IMR-90 (cell line): ENCODE data around the gene POLR1C. TPM values are rescaled to one million over a fixed set of nuclear protein-coding genes. Genes with fewer than 3 reads are reported as not detected.
A peak's percentile ranks its signal among the peaks of the same experiment; 100 is the strongest.

Experiments used
- ATAC-seq: fragments of 200-7000 bp; cut with Tn5 transposase; 2 replicates; pipeline ENCODE4 v1.9.1; 2020; ENCODE audit warnings: low read depth, mild to moderate bottlenecking, moderate library complexity
- BruUV-seq: library from RNA; stranded (reverse); fragments of 400-500 nt; replicated peaks from 2 replicates; lab custom pipeline; 2021; lab: Mats Ljungman, UMichigan
- CTCF ChIA-PET: fragments of 300-600 bp; formaldehyde crosslinking; extraction: SDS; loops from one replicate; lab custom pipeline; 2021; ENCODE audit warnings: antibody characterized with exemption; lab: Yijun Ruan, JAX
- POLR2A ChIA-PET: fragments of 300-600 bp; sonication (Branson Sonifier 250); formaldehyde crosslinking; loops from one replicate; lab custom pipeline; 2022; ENCODE audit warnings: antibody characterized with exemption; ENCODE audit not compliant: unreplicated experiment; lab: Charles Lee
- DNase-seq: peaks from one replicate; pipeline ENCODE4 v3.0.0; 2013
- H2AFZ ChIP-seq: replicated peaks from 2 replicates; pipeline ENCODE3; 2013; ENCODE audit warnings: low read length, mild to moderate bottlenecking; ENCODE audit not compliant: poor library complexity
- H2AK5ac ChIP-seq: 2 replicates; pipeline ENCODE4 v1.6.1; 2013; ENCODE audit warnings: low read depth, low read length, inconsistent platforms
- H2AK9ac ChIP-seq: replicated peaks from 2 replicates; pipeline ENCODE3; 2013; ENCODE audit warnings: mild to moderate bottlenecking, low read depth, low read length, moderate library complexity; ENCODE audit not compliant: poor library complexity
- H2BK120ac ChIP-seq: 2 replicates; pipeline ENCODE4 v1.6.1; 2013; ENCODE audit warnings: low read depth, low read length, inconsistent platforms
- H2BK15ac ChIP-seq: 3 replicates; pipeline ENCODE4 v1.6.1; 2013; ENCODE audit warnings: low read depth, low read length, inconsistent platforms
- H2BK20ac ChIP-seq: 2 replicates; pipeline ENCODE4 v1.6.1; 2013; ENCODE audit warnings: low read depth, mild to moderate bottlenecking, inconsistent platforms, low read length, moderate library complexity
- H2BK5ac ChIP-seq: 2 replicates; pipeline ENCODE4 v1.6.1; 2013; ENCODE audit warnings: mild to moderate bottlenecking, low read depth, low read length, inconsistent platforms; ENCODE audit not compliant: poor library complexity, severe bottlenecking
- H3K14ac ChIP-seq: replicated peaks from 2 replicates; pipeline ENCODE4 v1.6.1; 2013; ENCODE audit warnings: low read depth, low read length, inconsistent platforms
- H3K18ac ChIP-seq: 2 replicates; pipeline ENCODE4 v1.6.1; 2013; ENCODE audit warnings: low read depth, low read length, control low read depth
- H3K23ac ChIP-seq: 2 replicates; pipeline ENCODE4 v1.6.1; 2013; ENCODE audit warnings: low read depth, low read length, inconsistent platforms
- H3K27ac ChIP-seq: 2 replicates; pipeline ENCODE4 v1.5.1; 2013; ENCODE audit warnings: mild to moderate bottlenecking, control low read depth, low read length; ENCODE audit not compliant: insufficient read depth
- H3K27me3 ChIP-seq: 2 replicates; pipeline ENCODE4 v1.6.1; 2013; ENCODE audit warnings: low read length; ENCODE audit not compliant: control insufficient read depth, insufficient read depth
- H3K36me3 ChIP-seq: 2 replicates; pipeline ENCODE4 v1.6.1; 2013; ENCODE audit warnings: low read length, mixed read lengths; ENCODE audit not compliant: control insufficient read depth, insufficient read depth
- H3K4ac ChIP-seq: 2 replicates; pipeline ENCODE4 v1.6.1; 2013; ENCODE audit warnings: low read depth, low read length, inconsistent platforms
- H3K4me1 ChIP-seq: 2 replicates; pipeline ENCODE4 v1.6.1; 2013; ENCODE audit warnings: low read length, mixed read lengths; ENCODE audit not compliant: control insufficient read depth, insufficient read depth
- H3K4me2 ChIP-seq: 2 replicates; pipeline ENCODE4 v1.6.1; 2013; ENCODE audit warnings: low read depth, mild to moderate bottlenecking, control low read depth, low read length, moderate library complexity
- H3K4me3 ChIP-seq: 2 replicates; pipeline ENCODE4 v1.5.1; 2013; ENCODE audit warnings: low read depth, mild to moderate bottlenecking, control low read depth, low read length, moderate library complexity; ENCODE audit not compliant: insufficient read depth
- H3K56ac ChIP-seq: 2 replicates; pipeline ENCODE4 v1.6.1; 2013; ENCODE audit warnings: low read length, inconsistent platforms; ENCODE audit not compliant: insufficient read depth; ENCODE audit errors: extremely low read depth
- H3K79me1 ChIP-seq, 2 experiments: 2 replicates each; pipeline ENCODE4 v1.6.1; 2013; ENCODE audit warnings: low read length in 2 of 2, inconsistent platforms in 1 of 2, low read depth in 1 of 2
- H3K9ac ChIP-seq: 2 replicates; pipeline ENCODE4 v1.6.1; 2013; ENCODE audit warnings: low read depth, low read length, control low read depth
- H3K9me1 ChIP-seq: 2 replicates; pipeline ENCODE4 v1.6.1; 2013; ENCODE audit warnings: low read length, inconsistent platforms; ENCODE audit not compliant: insufficient read depth
- H3K9me3 ChIP-seq: 2 replicates; pipeline ENCODE4 v1.6.1; 2013; ENCODE audit warnings: low read length; ENCODE audit not compliant: control insufficient read depth, insufficient read depth
- H4K20me1 ChIP-seq: 2 replicates; pipeline ENCODE4 v1.6.1; 2013; ENCODE audit warnings: low read length, inconsistent platforms; ENCODE audit not compliant: insufficient read depth
- H4K5ac ChIP-seq: 2 replicates; pipeline ENCODE4 v1.6.1; 2013; ENCODE audit warnings: mild to moderate bottlenecking, low read depth, low read length, control low read depth
- H4K8ac ChIP-seq, 2 experiments: 2 replicates each; pipeline ENCODE4 v1.6.1; 2013; ENCODE audit warnings: low read depth in 2 of 2, low read length in 2 of 2, control low read depth in 1 of 2, inconsistent platforms in 1 of 2
- H4K91ac ChIP-seq: 2 replicates; pipeline ENCODE4 v1.6.1; 2013; ENCODE audit warnings: low read depth, low read length, inconsistent platforms; ENCODE audit not compliant: insufficient read depth
- BHLHE40 ChIP-seq: fragments of 150-350 bp; IDR thresholded peaks from 2 replicates; pipeline ENCODE4 v1.6.1; 2016; ENCODE audit warnings: mild to moderate bottlenecking, low read depth, low read length
- CEBPB ChIP-seq: IDR thresholded peaks from 2 replicates; pipeline ENCODE4 v1.6.1; 2012; ENCODE audit warnings: low read depth, low read length, improper control_type of control experiment
- CHD1 ChIP-seq: IDR thresholded peaks from 2 replicates; pipeline ENCODE4 v1.6.1; 2012; ENCODE audit warnings: low read depth, low read length, improper control_type of control experiment
- FOS ChIP-seq: fragments of 150-350 bp; IDR thresholded peaks from 2 replicates; pipeline ENCODE4 v1.6.1; 2016; ENCODE audit warnings: low read depth, low read length
- MAFK ChIP-seq: IDR thresholded peaks from 2 replicates; pipeline ENCODE4 v1.6.1; 2012; ENCODE audit warnings: low read depth, low read length, improper control_type of control experiment
- MXI1 ChIP-seq: IDR thresholded peaks from 2 replicates; pipeline ENCODE4 v1.6.1; 2012; ENCODE audit warnings: low read depth, mild to moderate bottlenecking, low read length, moderate library complexity, borderline replicate concordance
- NFE2L2 ChIP-seq: fragments of 150-350 bp; IDR thresholded peaks from 2 replicates; pipeline ENCODE4 v1.6.1; 2016; ENCODE audit warnings: low read depth, mild to moderate bottlenecking, low read length
- POLR2A ChIP-seq: IDR thresholded peaks from 2 replicates; pipeline ENCODE4 v1.6.1; 2012; ENCODE audit warnings: mild to moderate bottlenecking, low read depth, low read length
- RAD21 ChIP-seq: IDR thresholded peaks from 2 replicates; pipeline ENCODE4 v1.6.1; 2012; ENCODE audit warnings: low read length, improper control_type of control experiment
- RCOR1 ChIP-seq: IDR thresholded peaks from 2 replicates; pipeline ENCODE4 v1.6.1; 2012; ENCODE audit warnings: mild to moderate bottlenecking, low read length, improper control_type of control experiment; ENCODE audit not compliant: insufficient replicate concordance
- RFX5 ChIP-seq: IDR thresholded peaks from 2 replicates; pipeline ENCODE4 v1.8.0; 2012; ENCODE audit warnings: low read depth, mild to moderate bottlenecking, low read length, moderate library complexity
- WGBS, 2 experiments: methylation state at CpG; one replicate each; pipeline versions ENCODE4 v1.1.5 to v1.1.7; 2013; ENCODE audit warnings: missing lambda C conversion rate in 2 of 2; ENCODE audit not compliant: insufficient read length in 1 of 2; ENCODE audit errors: extremely low coverage in 2 of 2; 5-methylcytosine and 5-hydroxymethylcytosine counted together
- dilution Hi-C: fragments of 300-500 bp; cut with HindIII; formaldehyde crosslinking; loops from one replicate; pipeline ENCODE4 v1.14.3; 2018; ENCODE audit warnings: low sequenced_read_pairs; ENCODE audit not compliant: unreplicated experiment
- in situ Hi-C: fragments of 300-500 bp; cut with MboI; formaldehyde crosslinking; loops from 3 replicates; pipeline ENCODE4 v1.14.3; 2019; ENCODE audit warnings: low sequenced_read_pairs, inconsistent platforms, mixed read lengths
- intact Hi-C: fragments of 100-400 bp; cut with micrococcal nuclease; formaldehyde crosslinking; loops from 2 replicates; pipeline ENCODE4 v1.10.0; 2022
- polyA plus RNA-seq, 3 experiments: library from polyadenylated mRNA; depleted of rRNA; stranded (reverse); fragments of >200 nt; gene quantifications; 2 replicates each; pipeline ENCODE4 v1.2.3, GENCODE V29; 2012; ENCODE audit warnings: low replicate concordance in 1 of 3
- total RNA-seq: library from RNA; depleted of rRNA; stranded (reverse); fragments of >200 nt; gene quantifications from 2 replicates; pipeline ENCODE4 v1.2.3, GENCODE V29; 2012
- TF ChIP-seq, protein P1 (sequence below): fragments of 150-350 bp; IDR thresholded peaks from 2 replicates; pipeline ENCODE4 v1.6.1; 2017; ENCODE audit warnings: mild to moderate bottlenecking, antibody characterized with exemption, low read length, low read depth
- TF ChIP-seq, protein P2 (sequence below): conservative IDR thresholded peaks from 2 replicates; pipeline ENCODE4 v1.5.1; 2012; ENCODE audit warnings: mild to moderate bottlenecking, low read depth, low read length, improper control_type of control experiment
- TF ChIP-seq, protein P3 (sequence below): fragments of 150-350 bp; IDR thresholded peaks from 2 replicates; pipeline ENCODE4 v1.6.1; 2016; ENCODE audit warnings: low read depth, mild to moderate bottlenecking, low read length, moderate library complexity, borderline replicate concordance

The POLR1C gene
- total and polyA plus RNA-seq, 2 of the 4 experiments (the other 2 are of a cell fraction), result 46.1 to 72.6 TPM

DNA sequence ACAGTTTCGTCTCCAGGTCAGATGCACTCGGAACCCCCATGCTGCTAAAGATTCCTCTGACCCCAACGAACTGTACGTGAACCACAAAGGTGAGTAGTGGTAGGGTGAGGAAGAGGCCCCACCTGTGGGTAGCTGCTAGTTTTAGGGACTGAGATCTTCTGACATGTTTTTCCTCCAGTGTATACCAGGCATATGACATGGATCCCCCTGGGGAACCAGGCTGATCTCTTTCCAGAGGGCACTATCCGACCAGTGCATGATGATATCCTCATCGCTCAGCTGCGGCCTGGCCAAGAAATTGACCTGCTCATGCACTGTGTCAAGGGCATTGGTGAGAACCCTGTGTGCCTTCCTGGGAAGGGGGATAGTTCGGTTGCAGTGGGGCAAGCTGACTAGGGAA, 3.2 kb downstream of the POLR1C start:
- Histone ChIP-seq H3K14ac (no peak overlapping the region), H3K79me1 (peaks cover 24 to 60% of the 10 kb centered on the region in 2 experiments), H4K20me1 (no peaks in the 10 kb centered on the region; the same call in 1 of the 2 replicates), H3K9me1 (peaks cover 14% of the 10 kb centered on the region; the same call in 1 of the 2 replicates), H3K36me3 (peaks cover 58% of the 10 kb centered on the region), H3K4me1 (peaks cover 13% of the 10 kb centered on the region), H2AFZ (no peak overlapping the region), H2AK5ac (no peak overlapping the region), H3K4ac (no peak overlapping the region), H3K56ac (no peak overlapping the region), H2BK15ac (no peak overlapping the region), H3K4me2 (no peak overlapping the region), H4K5ac (no peak overlapping the region), H2BK120ac (no peak overlapping the region), H2AK9ac (no peak overlapping the region), H3K4me3 (no peak overlapping the region), H3K27ac (no peak overlapping the region), H3K27me3 (no peaks in the 10 kb centered on the region), H2BK20ac (no peak overlapping the region), H4K91ac (no peak overlapping the region), H3K9ac (no peak overlapping the region), H3K9me3 (no peaks in the 10 kb centered on the region), H3K23ac (no peak overlapping the region), H4K8ac (no peak overlapping the region), H2BK5ac (no peak overlapping the region), H3K18ac (no peak overlapping the region)
- TF ChIP-seq RFX5, result no peak
- TF ChIP-seq, protein P1, sequence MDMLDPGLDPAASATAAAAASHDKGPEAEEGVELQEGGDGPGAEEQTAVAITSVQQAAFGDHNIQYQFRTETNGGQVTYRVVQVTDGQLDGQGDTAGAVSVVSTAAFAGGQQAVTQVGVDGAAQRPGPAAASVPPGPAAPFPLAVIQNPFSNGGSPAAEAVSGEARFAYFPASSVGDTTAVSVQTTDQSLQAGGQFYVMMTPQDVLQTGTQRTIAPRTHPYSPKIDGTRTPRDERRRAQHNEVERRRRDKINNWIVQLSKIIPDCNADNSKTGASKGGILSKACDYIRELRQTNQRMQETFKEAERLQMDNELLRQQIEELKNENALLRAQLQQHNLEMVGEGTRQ, result no peak
- TF ChIP-seq CHD1, result no peak
- no peak for TF ChIP-seq RAD21
- no peak for TF ChIP-seq RCOR1
- TF ChIP-seq BHLHE40, result no peak
- TF ChIP-seq NFE2L2, result no peak
- no peak for TF ChIP-seq MXI1
- TF ChIP-seq MAFK, result no peak
- TF ChIP-seq, protein P2, sequence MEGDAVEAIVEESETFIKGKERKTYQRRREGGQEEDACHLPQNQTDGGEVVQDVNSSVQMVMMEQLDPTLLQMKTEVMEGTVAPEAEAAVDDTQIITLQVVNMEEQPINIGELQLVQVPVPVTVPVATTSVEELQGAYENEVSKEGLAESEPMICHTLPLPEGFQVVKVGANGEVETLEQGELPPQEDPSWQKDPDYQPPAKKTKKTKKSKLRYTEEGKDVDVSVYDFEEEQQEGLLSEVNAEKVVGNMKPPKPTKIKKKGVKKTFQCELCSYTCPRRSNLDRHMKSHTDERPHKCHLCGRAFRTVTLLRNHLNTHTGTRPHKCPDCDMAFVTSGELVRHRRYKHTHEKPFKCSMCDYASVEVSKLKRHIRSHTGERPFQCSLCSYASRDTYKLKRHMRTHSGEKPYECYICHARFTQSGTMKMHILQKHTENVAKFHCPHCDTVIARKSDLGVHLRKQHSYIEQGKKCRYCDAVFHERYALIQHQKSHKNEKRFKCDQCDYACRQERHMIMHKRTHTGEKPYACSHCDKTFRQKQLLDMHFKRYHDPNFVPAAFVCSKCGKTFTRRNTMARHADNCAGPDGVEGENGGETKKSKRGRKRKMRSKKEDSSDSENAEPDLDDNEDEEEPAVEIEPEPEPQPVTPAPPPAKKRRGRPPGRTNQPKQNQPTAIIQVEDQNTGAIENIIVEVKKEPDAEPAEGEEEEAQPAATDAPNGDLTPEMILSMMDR, result no peak
- TF ChIP-seq CEBPB, result no peak
- TF ChIP-seq POLR2A, result no peak
- no peak for TF ChIP-seq FOS
- TF ChIP-seq, protein P3, sequence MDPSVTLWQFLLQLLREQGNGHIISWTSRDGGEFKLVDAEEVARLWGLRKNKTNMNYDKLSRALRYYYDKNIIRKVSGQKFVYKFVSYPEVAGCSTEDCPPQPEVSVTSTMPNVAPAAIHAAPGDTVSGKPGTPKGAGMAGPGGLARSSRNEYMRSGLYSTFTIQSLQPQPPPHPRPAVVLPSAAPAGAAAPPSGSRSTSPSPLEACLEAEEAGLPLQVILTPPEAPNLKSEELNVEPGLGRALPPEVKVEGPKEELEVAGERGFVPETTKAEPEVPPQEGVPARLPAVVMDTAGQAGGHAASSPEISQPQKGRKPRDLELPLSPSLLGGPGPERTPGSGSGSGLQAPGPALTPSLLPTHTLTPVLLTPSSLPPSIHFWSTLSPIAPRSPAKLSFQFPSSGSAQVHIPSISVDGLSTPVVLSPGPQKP, result no peak
- ChIA-PET CTCF (no interaction called here), POLR2A (no interaction called here)
- intact Hi-C loops, result loop anchor here (5.0 kb wide), 1 partner anchor 42 kb away; no protein-coding TSS in a partner anchor
- WGBS, 2 experiments, result 91% methylated on average over 4 of the region's 8 CpGs; no CpG with 5 or more reads in 1 of the 2 experiments
- in situ Hi-C loops, result no loop called here
- TSS peak; percentile 34 for BruUV-seq
- dilution Hi-C loops, result no loop called here
- ATAC-seq (no peak), DNase-seq (no peak)
